ENCODE measurements around the gene C5orf58.

- TF ChIP-seq CTCF (IDR thresholded peaks at IDR 0.05) (no peak), POLR2A (IDR thresholded peaks at IDR 0.05) (no peak)
These were observed 640 bp downstream of the C5orf58 start for GRCh38 chr5:170233358-170233892.

Measured in adrenal gland (tissue), 5 donors.